CD4-positive, alpha-beta T cell treated with Interleukin-12 subunit alpha and Interleukin-12 subunit beta, for 1 hour (primary cell): ENCODE results near the gene NR2F2.

Experiments
- DNase-seq: peaks from one replicate; pipeline ENCODE4 v3.0.0-alpha.2; 2020

The NR2F2 gene

DNA sequence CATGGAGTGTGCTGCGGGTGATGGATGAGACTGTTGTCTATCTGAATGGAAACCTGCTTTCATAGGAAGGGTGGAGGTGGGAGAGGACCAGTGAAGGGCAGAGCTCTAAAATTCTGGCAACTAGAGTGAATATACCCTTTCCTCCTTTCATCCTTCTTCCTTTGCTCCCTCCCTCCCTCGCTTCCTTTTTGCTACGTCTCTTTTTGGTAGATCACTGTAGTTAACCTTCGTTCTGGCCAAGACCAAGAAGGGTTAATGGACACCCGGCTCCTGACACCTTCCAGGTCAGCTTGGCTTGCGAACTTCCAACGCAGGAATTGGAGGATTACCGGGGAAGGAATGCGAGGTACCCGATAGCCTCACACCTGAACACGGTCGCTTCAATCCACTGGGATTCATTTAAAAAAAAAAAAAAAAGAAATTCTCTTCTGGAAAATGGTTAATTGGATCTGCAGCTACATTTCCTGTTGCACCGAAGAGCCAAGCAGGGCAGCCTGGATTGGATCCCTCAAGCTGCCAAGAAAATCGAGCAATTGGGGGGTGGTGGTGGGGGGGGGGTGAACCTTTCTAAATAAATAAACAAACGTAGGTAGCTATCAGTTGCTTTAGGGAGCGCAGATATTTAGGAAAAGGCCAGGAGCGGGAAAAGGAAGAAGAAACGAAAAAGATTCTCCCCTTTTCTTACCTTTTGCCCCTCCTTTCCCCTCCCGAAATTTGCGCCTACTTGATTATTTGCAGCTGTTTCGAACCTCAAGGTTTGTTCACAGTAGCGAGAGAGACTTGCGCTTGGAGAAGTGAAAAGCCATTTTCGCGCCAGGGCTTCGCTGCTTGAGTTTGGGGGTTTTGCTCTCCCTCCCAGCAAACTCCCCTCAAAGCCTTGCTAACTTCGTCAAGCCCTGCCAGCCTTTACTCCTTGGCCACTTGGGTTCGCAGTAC, 9.5 kb upstream of the NR2F2 start:
- no peak for DNase-seq

DNA sequence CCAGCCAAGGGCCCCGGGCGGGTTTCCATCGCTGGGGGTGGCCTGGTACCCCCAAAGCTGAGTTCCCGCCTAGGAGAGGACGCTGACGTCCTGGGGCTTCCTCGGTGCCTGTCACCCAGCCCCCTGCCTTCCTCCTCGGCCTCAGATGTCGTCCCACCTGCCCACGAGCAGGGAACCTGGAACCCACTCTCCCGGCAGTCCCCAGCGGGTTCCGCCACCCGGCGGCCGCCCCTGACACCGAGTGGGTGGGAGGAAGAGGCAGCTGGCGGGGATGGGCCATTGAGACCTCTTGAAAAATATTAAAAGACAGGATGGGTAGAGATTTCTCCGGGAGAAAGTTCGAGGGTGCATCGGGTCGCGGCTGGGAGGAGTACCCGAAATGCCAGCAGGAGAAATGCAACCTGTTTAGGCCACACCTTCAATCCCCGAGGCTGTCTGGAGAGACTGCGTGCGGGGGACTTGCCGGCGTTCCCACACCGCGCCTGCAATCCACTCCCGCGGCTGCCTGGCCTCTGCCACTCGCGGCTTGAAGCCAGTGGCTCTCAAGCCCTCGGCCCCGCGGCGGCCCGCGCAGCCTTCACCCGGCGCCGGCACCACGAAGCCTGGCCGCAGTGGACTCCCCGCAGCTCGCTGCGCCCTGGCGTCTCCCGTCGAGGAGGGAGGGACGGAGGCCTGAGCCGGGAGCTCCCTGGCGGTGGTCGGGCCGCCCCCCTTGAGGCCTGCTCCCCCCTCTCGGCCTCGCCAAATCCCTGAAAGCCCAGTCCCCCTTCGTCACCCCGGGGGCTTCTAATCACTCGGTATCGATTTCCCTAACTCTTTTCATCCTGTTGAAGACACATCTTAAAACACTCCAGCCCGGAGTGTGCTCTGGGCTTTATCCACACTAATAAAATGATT, 8.6 kb upstream of the NR2F2 start:
- no peak for DNase-seq

DNA sequence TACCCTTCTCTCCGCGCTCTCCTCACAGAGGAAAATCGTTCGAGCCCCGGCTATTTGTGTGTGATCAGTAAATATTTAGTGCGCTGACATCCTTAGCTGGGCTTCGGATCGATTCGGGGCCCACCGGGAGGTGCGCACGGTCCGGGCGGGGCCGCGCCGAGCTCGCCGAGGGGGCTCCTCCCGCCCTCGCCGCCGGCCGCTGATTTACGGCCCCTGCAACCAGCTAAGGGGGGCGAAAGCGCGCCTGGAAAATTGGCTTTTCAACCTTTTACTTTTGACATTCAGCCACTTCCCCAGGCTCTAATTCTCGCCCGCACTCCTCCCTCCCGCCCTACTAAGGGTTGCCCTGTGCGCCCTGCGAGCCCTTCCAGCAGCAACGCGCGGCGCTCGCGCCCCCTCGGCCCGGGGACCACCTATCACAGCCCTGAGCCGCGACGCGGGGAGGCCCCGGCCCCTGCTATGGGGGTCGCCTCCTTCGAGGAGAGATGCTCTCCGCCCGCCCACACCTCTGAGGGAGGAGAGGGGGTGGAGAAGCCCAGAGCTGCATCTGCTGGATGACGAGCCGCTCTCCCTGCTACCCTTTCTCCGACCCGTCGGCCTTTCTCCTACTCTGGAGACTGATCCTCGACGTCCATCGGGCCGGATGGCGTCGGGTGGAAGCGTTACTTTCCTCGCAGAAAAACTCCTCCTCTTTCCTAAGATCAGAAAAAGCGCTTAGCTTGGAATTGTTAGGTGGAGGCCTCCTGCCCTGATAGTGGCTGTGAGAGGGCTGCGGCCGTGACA, 7.8 kb upstream of the NR2F2 start:
- no peak for DNase-seq

DNA sequence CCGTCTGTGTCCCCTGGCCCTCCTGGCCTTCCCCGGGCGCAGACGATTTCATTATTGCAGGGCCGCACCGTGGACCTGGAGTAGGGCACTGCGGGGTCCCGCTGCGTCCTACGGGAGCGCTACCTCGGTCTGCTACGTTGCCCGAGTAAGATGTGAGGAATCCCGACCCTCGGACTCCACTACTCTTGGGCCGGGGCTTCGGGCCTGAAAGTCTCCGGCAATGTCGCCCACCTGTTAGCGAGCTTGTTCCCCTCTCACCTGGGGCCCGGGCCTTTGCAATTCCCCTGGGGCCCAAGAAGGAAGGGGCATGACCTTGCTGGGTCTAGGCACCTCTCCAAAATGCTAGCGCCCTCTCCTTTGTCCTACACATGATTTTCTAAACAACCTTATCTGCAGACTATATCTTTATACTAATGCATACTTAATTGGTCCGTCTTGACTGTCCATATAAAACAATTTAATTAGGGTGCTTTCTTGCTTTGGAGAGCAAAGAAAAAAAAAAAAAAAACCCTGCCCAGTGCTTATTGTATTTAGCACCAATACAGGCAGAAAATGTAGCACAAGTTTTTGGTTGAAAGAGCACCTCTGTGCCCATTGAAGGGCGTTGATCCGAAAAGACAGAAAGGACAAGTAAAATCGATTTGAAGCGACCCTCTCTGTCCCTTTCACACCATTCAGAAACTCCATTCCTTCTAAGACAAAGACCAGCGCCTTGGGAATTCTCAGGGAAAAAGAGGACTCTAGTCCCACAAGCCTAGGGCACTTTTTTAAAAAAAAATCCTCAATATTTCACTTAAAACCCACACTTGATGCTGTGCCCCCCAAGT, 7.0 kb upstream of the NR2F2 start:
- DNase-seq = no peak

DNA sequence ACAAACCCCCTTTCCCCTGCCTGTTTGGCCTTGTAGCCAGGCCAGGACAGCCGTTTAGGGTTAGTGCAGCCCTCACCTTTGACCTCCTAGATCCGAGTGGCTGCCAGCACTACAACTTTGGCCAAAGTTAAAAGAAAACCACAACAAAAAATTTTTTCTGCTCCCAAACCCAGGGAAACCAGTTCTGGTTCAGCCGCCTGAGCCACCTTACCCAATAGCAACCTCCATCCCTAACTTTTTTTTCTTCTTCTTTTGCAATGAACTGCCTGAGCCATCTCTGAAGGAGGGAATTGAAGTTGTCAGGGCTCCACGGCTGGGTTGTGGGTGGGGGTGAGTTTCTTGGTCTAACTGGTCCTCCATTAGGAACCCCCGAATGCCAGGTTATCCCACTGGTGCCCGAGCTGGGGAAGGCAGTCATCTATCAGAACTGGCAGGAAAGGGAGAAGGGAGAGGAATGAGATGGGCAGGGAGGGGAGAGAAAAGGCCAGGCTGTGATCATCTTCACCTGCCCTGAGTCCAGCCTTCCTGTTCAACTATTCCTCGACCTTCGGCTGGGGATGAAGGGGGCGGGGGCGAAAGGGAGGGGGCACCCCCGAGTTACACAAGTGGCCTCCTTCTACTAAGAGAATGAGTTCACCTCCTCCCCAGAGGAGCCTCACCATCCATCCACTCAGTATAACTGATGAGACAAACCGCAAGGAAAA, 6.2 kb upstream of the NR2F2 start:
- no peak for DNase-seq

DNA sequence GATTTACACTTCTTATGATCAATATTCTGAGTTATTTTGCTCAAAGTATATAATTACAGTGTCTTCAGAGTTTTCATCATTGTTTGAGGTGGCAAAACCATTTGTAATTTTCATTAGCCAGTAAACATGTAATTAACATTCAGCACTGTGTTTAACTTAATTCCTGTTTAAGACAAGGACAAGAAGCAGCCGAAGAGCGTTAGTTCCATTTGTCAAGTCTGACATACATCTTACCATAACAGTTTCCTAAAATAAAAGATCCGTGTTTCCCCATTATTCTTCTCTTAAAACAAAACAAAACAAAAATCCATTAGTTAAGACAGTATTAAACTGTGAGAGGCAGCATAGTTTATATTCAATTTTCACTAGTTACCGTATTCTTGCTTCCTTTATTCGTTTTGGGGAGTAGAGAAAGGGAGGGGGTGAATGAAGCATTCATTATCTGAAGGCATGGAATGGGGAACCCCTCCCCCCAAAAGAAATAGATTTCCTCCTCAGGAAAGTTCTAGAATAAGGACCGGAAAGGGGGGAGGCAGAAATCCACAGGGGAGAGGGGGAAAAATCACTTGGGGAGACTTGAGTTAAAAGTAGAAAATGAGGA, 5.5 kb upstream of the NR2F2 start:
- no peak for DNase-seq

DNA sequence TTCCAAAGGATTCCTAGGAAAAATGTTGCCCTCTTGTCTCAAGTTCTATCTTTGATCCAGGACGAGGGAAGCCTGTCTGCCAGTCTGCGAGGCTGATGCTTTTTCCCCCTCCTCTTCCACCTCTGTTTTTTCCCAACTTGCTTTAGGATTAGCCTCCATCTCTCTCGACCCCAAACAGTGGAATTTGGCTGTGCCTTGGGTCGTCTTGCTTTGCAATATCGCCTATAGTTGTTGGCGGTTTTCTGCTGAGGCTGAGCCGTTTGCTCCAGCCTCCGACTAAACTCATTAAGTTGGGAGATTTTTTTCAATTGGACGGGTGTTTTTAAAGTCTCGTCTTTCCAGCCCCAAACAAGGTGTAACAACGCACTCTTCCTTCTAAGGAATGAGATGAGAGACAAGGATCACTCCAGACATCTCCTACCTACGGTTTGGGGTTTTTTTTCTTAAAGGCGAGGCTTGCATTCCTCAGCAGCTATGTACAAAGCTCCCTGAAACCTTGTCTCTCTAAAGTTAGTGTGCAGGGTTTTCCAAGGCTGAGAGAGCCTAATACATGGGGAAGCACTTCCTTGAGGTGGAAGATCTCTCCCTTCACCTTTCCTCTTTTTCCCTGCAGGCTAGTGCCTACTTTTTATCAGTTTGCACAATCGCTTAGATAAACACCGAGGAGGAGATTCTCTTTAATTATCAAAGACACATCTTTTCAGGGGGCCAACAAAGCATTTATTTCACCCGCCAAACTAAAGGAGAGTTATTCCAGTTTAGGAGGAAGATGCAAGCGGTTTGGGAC, 4.8 kb upstream of the NR2F2 start:
- no peak for DNase-seq

DNA sequence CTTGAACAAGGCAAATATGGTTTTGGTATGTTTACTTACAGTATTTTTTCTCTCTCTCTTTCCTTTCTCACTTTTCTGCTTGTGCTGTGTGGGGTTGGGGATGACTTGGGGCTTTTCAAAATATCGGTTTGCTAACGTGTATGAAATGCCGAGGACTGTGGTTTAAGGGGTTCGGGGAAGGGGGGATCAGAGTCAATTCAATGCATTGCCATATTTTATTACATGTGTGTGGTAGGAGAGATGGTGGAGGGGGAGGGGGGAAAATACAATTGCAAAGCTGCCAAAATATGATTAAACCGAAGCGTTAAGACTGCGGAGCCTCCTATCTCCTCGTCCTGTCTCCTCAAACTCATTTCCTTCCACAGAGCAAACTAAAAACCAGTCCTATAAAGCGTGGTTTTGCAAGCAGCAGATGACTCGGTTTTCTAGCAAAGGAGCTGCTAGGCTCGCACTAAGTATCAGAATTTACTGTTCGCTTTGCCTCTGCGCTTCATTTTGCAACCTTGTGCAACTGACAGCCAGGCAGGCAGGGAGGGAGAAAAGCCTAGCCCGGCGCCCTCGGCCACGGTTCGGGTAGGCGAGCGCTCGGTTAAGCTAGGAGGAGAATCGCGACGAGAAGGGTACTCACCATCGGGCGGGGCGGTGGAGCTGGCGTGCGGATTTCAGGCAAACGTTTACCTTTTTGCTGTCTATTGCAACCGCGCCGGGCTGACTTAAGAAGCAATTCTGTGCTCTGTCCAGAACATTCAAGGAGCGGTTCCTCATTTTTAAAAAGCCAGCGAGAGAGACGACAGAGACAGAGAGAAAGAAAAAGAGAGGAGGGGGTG, 4.0 kb upstream of the NR2F2 start:
- no peak for DNase-seq

DNA sequence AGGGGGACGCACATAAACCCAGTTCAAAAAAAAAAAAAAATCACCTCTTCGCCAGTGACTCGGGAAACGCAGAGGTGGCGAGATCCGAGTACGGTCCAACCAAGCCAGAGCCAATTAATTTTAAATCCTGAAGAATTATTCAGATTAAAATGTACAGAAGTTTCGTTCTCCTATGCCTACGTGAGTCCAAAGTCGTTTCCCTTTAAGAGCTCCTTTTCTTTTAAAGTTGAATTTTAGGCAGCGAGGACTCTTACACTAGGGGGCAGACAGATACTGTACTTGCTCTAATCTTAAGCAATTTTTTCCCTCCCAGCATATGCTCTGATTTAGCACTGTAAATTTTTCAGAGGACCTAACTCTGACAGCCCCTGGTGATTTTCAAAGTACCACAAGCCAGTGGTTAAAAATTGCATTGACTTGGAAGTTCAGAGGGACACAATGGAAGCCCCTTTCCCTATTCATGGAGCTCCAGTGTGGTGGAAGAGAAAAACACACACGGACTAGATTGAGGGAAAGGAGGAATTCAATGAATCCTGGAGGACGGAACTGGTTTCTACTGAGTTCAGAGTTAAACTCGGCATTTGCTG, 3.3 kb upstream of the NR2F2 start:
- no peak for DNase-seq

DNA sequence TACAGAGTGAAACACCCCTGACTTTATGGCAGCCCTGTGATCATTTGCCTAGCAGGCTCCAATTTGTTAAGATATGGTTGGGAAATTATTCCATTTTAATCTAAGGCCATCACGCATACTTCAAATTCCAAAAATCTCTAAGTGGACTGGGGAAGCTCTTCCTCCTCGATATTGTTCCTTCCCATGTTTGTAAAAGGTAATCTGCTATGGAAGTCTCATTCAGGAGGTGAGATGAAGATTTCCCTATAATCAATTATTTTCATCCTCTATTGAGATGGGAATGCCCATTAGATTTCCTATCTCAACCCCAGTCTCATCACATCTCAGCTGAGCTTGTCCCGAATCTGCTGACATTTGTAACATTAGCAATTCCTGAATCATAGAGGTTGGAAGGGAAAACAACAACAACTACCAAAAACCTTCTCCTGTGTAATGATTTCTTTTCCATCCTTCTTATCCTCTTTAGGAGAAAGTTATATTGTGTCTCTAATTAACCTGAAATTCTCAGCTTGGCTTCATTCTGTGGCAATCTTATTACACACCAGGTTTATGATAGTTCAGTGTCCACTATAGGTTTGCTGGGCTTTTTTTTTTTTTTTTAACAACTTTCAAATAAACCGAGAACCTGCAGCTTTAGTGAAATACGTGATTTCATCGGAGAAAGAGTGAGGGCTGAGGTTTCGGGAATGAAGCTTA, 2.2 kb upstream of the NR2F2 start:
- no peak for DNase-seq

DNA sequence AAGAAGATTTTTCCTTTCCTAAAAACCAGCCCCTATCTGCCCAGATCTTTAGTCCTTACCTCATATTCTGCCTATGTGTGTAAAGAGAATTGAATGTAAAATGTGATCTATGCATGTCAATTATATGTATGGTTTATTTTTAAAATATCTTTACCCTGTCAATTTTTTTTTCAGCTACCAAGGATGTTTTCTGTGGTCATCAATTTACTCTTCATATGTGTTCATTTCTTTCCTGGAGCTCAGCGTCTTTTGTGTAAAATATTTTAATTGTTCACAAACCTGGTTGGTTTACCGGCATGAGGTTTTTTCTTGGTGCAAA, 1.7 kb upstream of the NR2F2 start:
- no peak for DNase-seq

DNA sequence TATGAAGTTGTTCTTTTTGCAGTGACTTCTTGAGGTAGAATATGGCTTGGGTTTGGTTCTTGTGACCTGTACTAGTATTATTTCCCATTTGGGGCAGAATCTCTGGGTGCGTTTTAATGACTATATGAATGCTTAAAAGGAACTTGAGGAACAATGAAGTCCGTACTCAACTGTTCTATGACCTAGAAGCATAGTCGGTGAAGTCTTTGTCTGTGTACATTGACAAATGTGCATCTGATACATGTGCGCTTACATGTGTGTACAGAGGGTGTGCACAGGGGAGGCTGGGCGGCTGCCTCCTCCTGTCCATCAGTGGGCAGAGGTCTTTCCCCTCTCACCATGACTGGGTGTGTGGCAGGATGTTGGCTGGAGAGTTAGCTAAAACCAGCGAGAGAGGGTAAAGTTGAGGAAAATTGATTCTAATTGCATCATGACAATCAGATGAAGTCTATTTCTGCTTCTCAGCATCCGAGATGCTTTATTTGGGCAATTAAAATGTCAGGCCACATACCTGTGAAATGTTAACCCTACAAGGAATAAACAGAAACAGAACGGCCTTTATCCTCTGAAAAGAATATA, 1.0 kb upstream of the NR2F2 start:
- DNase-seq = no peak

DNA sequence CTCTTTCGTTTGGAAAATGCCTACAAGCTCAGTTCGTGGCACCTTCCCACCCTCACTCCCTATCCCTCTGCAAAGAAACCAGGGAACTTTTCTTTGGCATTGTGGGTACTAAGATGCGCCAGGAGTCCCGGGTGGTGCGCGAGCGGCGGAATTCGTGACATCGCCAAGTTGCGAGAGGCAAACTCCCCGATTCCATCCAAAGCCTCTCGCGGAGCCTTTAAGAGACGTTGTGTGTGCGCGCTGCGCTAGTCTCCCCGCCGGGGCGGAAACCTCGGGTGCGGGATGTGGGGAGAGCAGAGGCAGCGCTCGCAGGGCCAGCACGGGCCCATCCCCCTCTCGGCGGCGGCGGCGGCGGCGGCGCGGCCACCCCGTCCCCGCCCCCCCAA, 443 bp upstream of the NR2F2 start:
- no peak for DNase-seq

DNA sequence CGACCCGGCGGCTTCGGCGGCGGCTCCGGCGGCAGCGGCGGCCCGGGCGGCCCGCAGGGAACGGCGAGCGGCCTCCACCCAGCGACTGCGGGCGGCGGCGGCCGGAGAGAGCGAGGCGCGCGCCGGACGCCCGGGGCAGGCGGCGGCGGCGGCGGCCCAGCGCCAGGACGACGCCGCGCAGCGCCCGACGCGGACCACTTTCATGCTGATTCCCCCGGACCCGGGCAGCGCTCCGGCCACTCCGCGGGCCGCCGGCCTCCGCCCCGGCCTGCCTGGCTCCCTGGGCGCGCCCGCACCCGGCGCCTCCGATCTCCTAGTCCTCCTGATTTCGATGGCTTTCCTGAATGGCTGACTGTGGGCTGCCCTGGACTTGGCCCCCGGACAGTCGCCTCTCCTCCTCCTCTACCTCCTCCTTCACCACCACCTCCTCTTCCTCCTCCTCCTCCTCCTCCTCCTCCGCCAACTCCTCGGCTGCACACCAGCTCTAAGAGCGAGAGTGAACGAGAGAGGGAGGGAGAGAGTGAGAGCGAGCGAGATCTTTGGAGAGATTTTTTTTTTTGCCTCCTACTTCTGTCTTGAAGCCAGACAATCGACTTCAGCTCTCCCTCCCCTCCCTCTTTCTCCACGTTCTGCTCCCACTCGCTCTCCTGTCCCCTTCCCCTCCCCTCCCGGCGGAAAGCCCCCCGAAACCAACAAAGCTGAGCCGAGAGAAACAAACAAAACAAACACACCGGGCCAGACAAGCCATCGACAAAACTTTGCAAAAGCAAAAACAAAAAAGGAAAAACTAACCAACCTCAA, 844 bp downstream of the NR2F2 start:
- no peak for DNase-seq

DNA sequence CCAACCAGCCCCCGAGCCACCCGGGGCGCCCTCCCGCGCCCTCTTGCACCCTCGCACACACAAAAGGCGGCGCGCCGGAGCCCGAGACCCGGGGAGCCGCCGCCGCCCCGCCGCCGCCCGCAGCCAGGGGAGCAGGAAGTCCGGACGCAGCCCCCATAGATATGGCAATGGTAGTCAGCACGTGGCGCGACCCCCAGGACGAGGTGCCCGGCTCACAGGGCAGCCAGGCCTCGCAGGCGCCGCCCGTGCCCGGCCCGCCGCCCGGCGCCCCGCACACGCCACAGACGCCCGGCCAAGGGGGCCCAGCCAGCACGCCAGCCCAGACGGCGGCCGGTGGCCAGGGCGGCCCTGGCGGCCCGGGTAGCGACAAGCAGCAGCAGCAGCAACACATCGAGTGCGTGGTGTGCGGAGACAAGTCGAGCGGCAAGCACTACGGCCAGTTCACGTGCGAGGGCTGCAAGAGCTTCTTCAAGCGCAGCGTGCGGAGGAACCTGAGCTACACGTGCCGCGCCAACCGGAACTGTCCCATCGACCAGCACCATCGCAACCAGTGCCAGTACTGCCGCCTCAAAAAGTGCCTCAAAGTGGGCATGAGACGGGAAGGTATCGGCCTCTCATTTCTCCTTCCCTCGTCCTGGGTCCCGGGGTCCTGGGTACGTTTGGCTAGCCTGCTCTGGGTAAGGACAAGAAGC, 1.6 kb downstream of the NR2F2 start:
- DNase-seq = no peak

DNA sequence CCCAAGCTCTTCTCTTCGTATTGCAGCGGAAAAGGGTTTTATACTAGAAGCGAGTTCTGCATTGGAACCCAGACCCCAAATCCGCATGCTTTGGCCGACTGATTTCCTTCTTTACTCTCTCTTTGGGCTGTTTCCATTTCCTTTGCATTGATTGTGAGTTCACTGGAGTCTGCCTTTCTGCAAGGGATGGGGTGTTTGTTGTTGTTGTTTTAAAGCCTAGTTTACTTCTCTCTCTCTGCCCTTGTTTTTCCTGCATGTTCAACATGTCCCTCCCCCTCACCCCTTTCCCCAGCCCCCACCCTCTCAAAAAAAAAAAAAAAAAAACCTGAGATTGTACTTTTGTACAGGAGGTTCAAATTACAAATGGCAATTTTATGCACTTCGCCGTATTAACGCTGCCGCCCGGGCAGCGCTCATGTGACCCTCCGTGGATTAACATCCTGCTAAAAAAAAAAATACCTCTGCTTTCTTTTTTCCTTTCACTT, 2.2 kb downstream of the NR2F2 start:
- no peak for DNase-seq
